ENCODE measurements around the gene PELI2. TPM values are rescaled to one million over a fixed set of nuclear protein-coding genes. Genes with fewer than 3 reads are reported as not detected.

PELI2 gene
- total RNA-seq, 2 donors from 2014 or later, result 11.3 to 11.7 TPM

- no peaks in the 10 kb centered on the region for H3K36me3 Mint-ChIP-seq (ENCODE audit: insufficient read depth in 2 of 2)
- DNase-seq (no peak), ATAC-seq (replicated peaks in 1 of 2) (no peak)
- H3K9me3 Mint-ChIP-seq, result no peaks in the 10 kb centered on the region
- H3K4me1 Mint-ChIP-seq (ENCODE audit: low read depth), result no peaks in the 10 kb centered on the region
- no peak overlapping the region for H3K27ac Mint-ChIP-seq
- H3K4me3 Mint-ChIP-seq, result no peak overlapping the region
- H3K27me3 Mint-ChIP-seq (ENCODE audit: low read depth), result no peaks in the 10 kb centered on the region
These were observed 156.3 kb downstream of the PELI2 start for GRCh38 chr14:56274556-56274955.

GRCh38 chr14:56276108-56276507 lies 157.9 kb downstream of the PELI2 start:
- Mint-ChIP-seq H3K4me1 (ENCODE audit: low read depth) (no peaks in the 10 kb centered on the region), H3K9me3 (no peaks in the 10 kb centered on the region), H3K27me3 (ENCODE audit: low read depth) (no peaks in the 10 kb centered on the region), H3K27ac (no peak overlapping the region), H3K4me3 (no peak overlapping the region), H3K36me3 (ENCODE audit: insufficient read depth in 2 of 2) (no peaks in the 10 kb centered on the region)
- no peak for ATAC-seq (replicated peaks in 1 of 2)
- no peak for DNase-seq

GRCh38 chr14:56278383-56278782 lies 160.2 kb downstream of the PELI2 start:
- H3K27ac Mint-ChIP-seq, result no peak overlapping the region
- H3K4me3 Mint-ChIP-seq, result no peak overlapping the region
- DNase-seq (no peak), ATAC-seq (replicated peaks in 1 of 2) (no peak)
- H3K4me1 Mint-ChIP-seq (ENCODE audit: low read depth), result no peaks in the 10 kb centered on the region
- H3K36me3 Mint-ChIP-seq (ENCODE audit: insufficient read depth in 2 of 2), result no peaks in the 10 kb centered on the region
- no peaks in the 10 kb centered on the region for H3K9me3 Mint-ChIP-seq
- no peaks in the 10 kb centered on the region for H3K27me3 Mint-ChIP-seq (ENCODE audit: low read depth)

- no peaks in the 10 kb centered on the region for H3K27me3 Mint-ChIP-seq (ENCODE audit: low read depth)
- no peaks in the 10 kb centered on the region for H3K36me3 Mint-ChIP-seq (ENCODE audit: insufficient read depth in 2 of 2)
- H3K27ac Mint-ChIP-seq, result no peak overlapping the region
- ATAC-seq (replicated peaks in 1 of 2), result no peak
- H3K4me1 Mint-ChIP-seq (ENCODE audit: low read depth), result no peaks in the 10 kb centered on the region
- no peak overlapping the region for H3K4me3 Mint-ChIP-seq
- no peaks in the 10 kb centered on the region for H3K9me3 Mint-ChIP-seq
- DNase-seq, result no peak
These were observed 162.6 kb downstream of the PELI2 start for GRCh38 chr14:56280843-56281242.

GRCh38 chr14:56282179-56282578 lies 164.0 kb downstream of the PELI2 start:
- Mint-ChIP-seq H3K36me3 (ENCODE audit: insufficient read depth in 2 of 2) (no peaks in the 10 kb centered on the region), H3K4me3 (no peak overlapping the region), H3K9me3 (no peaks in the 10 kb centered on the region), H3K27ac (no peak overlapping the region), H3K27me3 (ENCODE audit: low read depth) (no peaks in the 10 kb centered on the region), H3K4me1 (ENCODE audit: low read depth) (no peaks in the 10 kb centered on the region)
- DNase-seq (no peak), ATAC-seq (replicated peaks in 1 of 2) (no peak)

GRCh38 chr14:56284641-56285040 lies 166.4 kb downstream of the PELI2 start:
- Mint-ChIP-seq H3K4me1 (ENCODE audit: low read depth) (no peaks in the 10 kb centered on the region), H3K27me3 (ENCODE audit: low read depth) (no peaks in the 10 kb centered on the region), H3K27ac (no peak overlapping the region), H3K4me3 (no peak overlapping the region), H3K36me3 (ENCODE audit: insufficient read depth in 2 of 2) (no peaks in the 10 kb centered on the region), H3K9me3 (no peaks in the 10 kb centered on the region)
- DNase-seq (no peak), ATAC-seq (replicated peaks in 1 of 2) (no peak)

GRCh38 chr14:56289155-56289554 lies 170.9 kb downstream of the PELI2 start:
- Mint-ChIP-seq H3K36me3 (ENCODE audit: insufficient read depth in 2 of 2) (no peaks in the 10 kb centered on the region), H3K9me3 (no peaks in the 10 kb centered on the region), H3K4me3 (no peak overlapping the region), H3K27ac (no peak overlapping the region), H3K4me1 (ENCODE audit: low read depth) (no peaks in the 10 kb centered on the region), H3K27me3 (ENCODE audit: low read depth) (no peaks in the 10 kb centered on the region)
- DNase-seq (no peak), ATAC-seq (replicated peaks in 1 of 2) (no peak)

GRCh38 chr14:56290195-56290594 lies 172.0 kb downstream of the PELI2 start:
- Mint-ChIP-seq H3K4me3 (no peak overlapping the region), H3K27me3 (ENCODE audit: low read depth) (no peaks in the 10 kb centered on the region), H3K4me1 (ENCODE audit: low read depth) (no peaks in the 10 kb centered on the region), H3K36me3 (ENCODE audit: insufficient read depth in 2 of 2) (no peaks in the 10 kb centered on the region), H3K9me3 (no peaks in the 10 kb centered on the region), H3K27ac (no peak overlapping the region)
- DNase-seq, result no peak
- ATAC-seq (replicated peaks in 1 of 2), result no peak

- Mint-ChIP-seq H3K4me3 (no peak overlapping the region), H3K27ac (no peak overlapping the region), H3K27me3 (ENCODE audit: low read depth) (no peaks in the 10 kb centered on the region), H3K36me3 (ENCODE audit: insufficient read depth in 2 of 2) (no peaks in the 10 kb centered on the region), H3K9me3 (no peaks in the 10 kb centered on the region), H3K4me1 (ENCODE audit: low read depth) (no peaks in the 10 kb centered on the region)
- no peak for ATAC-seq (replicated peaks in 1 of 2)
- DNase-seq, result no peak
These were observed 174.8 kb downstream of the PELI2 start for GRCh38 chr14:56292970-56293369.

GRCh38 chr14:56293506-56293905 lies 175.3 kb downstream of the PELI2 start:
- H3K27me3 Mint-ChIP-seq (ENCODE audit: low read depth), result no peaks in the 10 kb centered on the region
- DNase-seq (no peak), ATAC-seq (replicated peaks in 1 of 2) (peak in 1 of 2 donors; percentile 15)
- H3K4me3 Mint-ChIP-seq, result no peak overlapping the region
- H3K9me3 Mint-ChIP-seq, result no peaks in the 10 kb centered on the region
- H3K36me3 Mint-ChIP-seq (ENCODE audit: insufficient read depth in 2 of 2), result no peaks in the 10 kb centered on the region
- H3K4me1 Mint-ChIP-seq (ENCODE audit: low read depth), result no peaks in the 10 kb centered on the region
- no peak overlapping the region for H3K27ac Mint-ChIP-seq

GRCh38 chr14:56294128-56294527 lies 175.9 kb downstream of the PELI2 start:
- no peaks in the 10 kb centered on the region for H3K27me3 Mint-ChIP-seq (ENCODE audit: low read depth)
- DNase-seq, result peak in 1 of 2 donors; percentile 3
- H3K36me3 Mint-ChIP-seq (ENCODE audit: insufficient read depth in 2 of 2), result no peaks in the 10 kb centered on the region
- H3K4me3 Mint-ChIP-seq, result no peak overlapping the region
- H3K9me3 Mint-ChIP-seq, result no peaks in the 10 kb centered on the region
- no peaks in the 10 kb centered on the region for H3K4me1 Mint-ChIP-seq (ENCODE audit: low read depth)
- H3K27ac Mint-ChIP-seq, result no peak overlapping the region
- peak in 1 of 2 donors; percentile 44 for ATAC-seq (replicated peaks in 1 of 2)

GRCh38 chr14:56295743-56296142 lies 177.5 kb downstream of the PELI2 start:
- H3K4me3 Mint-ChIP-seq, result no peak overlapping the region
- no peaks in the 10 kb centered on the region for H3K27me3 Mint-ChIP-seq (ENCODE audit: low read depth)
- H3K9me3 Mint-ChIP-seq, result no peaks in the 10 kb centered on the region
- H3K27ac Mint-ChIP-seq, result no peak overlapping the region
- H3K36me3 Mint-ChIP-seq (ENCODE audit: insufficient read depth in 2 of 2), result no peaks in the 10 kb centered on the region
- DNase-seq (no peak), ATAC-seq (replicated peaks in 1 of 2) (no peak)
- H3K4me1 Mint-ChIP-seq (ENCODE audit: low read depth), result no peaks in the 10 kb centered on the region

- H3K27me3 Mint-ChIP-seq (ENCODE audit: low read depth), result no peaks in the 10 kb centered on the region
- no peak overlapping the region for H3K27ac Mint-ChIP-seq
- no peak for DNase-seq
- no peak for ATAC-seq (replicated peaks in 1 of 2)
- H3K4me3 Mint-ChIP-seq, result no peak overlapping the region
- H3K4me1 Mint-ChIP-seq (ENCODE audit: low read depth), result no peaks in the 10 kb centered on the region
- no peaks in the 10 kb centered on the region for H3K9me3 Mint-ChIP-seq
- H3K36me3 Mint-ChIP-seq (ENCODE audit: insufficient read depth in 2 of 2), result no peaks in the 10 kb centered on the region
These were observed 179.2 kb downstream of the PELI2 start for GRCh38 chr14:56297449-56297848.

- H3K4me1 Mint-ChIP-seq (ENCODE audit: low read depth), result no peaks in the 10 kb centered on the region
- no peaks in the 10 kb centered on the region for H3K36me3 Mint-ChIP-seq (ENCODE audit: insufficient read depth in 2 of 2)
- no peak for DNase-seq
- no peaks in the 10 kb centered on the region for H3K27me3 Mint-ChIP-seq (ENCODE audit: low read depth)
- no peaks in the 10 kb centered on the region for H3K9me3 Mint-ChIP-seq
- H3K27ac Mint-ChIP-seq, result no peak overlapping the region
- no peak overlapping the region for H3K4me3 Mint-ChIP-seq
- no peak for ATAC-seq (replicated peaks in 1 of 2)
These were observed 181.2 kb downstream of the PELI2 start for GRCh38 chr14:56299306-56299984.

All from activated T-cell treated with anti-CD3 and anti-CD28 coated beads, Interleukin-2, amount 50 U/mL, for 72 hours (primary cell).